HepG2 (cell line): ENCODE results near the gene PTPN5. TPM values are rescaled to one million over a fixed set of nuclear protein-coding genes. Genes with fewer than 3 reads are reported as not detected.

Experiments
- ATAC-seq: fragments of 200-7000 bp; cut with Tn5 transposase; 3 replicates; pipeline ENCODE4 v1.9.1; 2020; ENCODE audit warnings: mild to moderate bottlenecking, moderate library complexity
- BruUV-seq: library from RNA; stranded (reverse); fragments of 400-500 nt; replicated peaks from 2 replicates; lab custom pipeline; 2021; lab: Mats Ljungman, UMichigan
- CTCF ChIA-PET: fragments of 300-600 bp; formaldehyde crosslinking; extraction: SDS; loops from one replicate; lab custom pipeline; 2021; ENCODE audit warnings: low total read pairs, inconsistent platforms, low intra/inter-chr PET ratio; lab: Yijun Ruan, JAX
- POLR2A ChIA-PET: fragments of 350-600 bp; sonication (Branson Sonifier 250); formaldehyde crosslinking; loops from one replicate; lab custom pipeline; 2020; ENCODE audit warnings: antibody characterized with exemption, inconsistent platforms; lab: Yijun Ruan, JAX
- DNase-seq: peaks from one replicate; pipeline ENCODE4 v3.0.0-alpha.2; 2015; ENCODE audit warnings: low spot score
- FAIRE-seq: peaks from 3 replicates; lab custom pipeline; 2011; peaks lifted over from hg19 to GRCh38; lab: Jason Lieb, UNC
- H2AFZ ChIP-seq: one replicate; pipeline ENCODE4 v1.6.1; 2011; ENCODE audit warnings: low read length, inconsistent platforms
- H3K27ac ChIP-seq: fragments of 300-600 bp; 3 replicates; pipeline ENCODE4 v1.8.0; 2011; ENCODE audit warnings: mixed run types, mild to moderate bottlenecking, mixed read lengths, low read length, inconsistent platforms; ENCODE audit not compliant: insufficient read depth; ENCODE audit errors: extremely low read length
- H3K27me3 ChIP-seq, 2 experiments: fragments of 200-600 bp in 1 of 2; 2 replicates in 1 of 2; 3 replicates in 1 of 2; pipeline versions ENCODE4 v1.6.0 to v1.8.0; 2011; ENCODE audit warnings: low read length in 2 of 2, mild to moderate bottlenecking in 2 of 2, moderate library complexity in 2 of 2, inconsistent platforms in 1 of 2; ENCODE audit not compliant: insufficient read depth in 2 of 2, control insufficient read depth in 1 of 2
- H3K36me3 ChIP-seq, 2 experiments: fragments of 200-600 bp in 1 of 2; replicated peaks in 1 of 2; 2 replicates in 1 of 2; 3 replicates in 1 of 2; pipeline versions ENCODE4 v1.5.1 to v1.8.0; 2011; ENCODE audit warnings: low read length in 2 of 2, inconsistent platforms in 1 of 2; ENCODE audit not compliant: insufficient read depth in 2 of 2, control insufficient read depth in 1 of 2
- H3K4me1 ChIP-seq: 2 replicates; pipeline ENCODE4 v1.5.1; 2012; ENCODE audit warnings: low read length, inconsistent platforms; ENCODE audit not compliant: insufficient read depth
- H3K4me2 ChIP-seq: 2 replicates; pipeline ENCODE4 v1.6.0; 2011; ENCODE audit warnings: low read depth, low read length, inconsistent platforms
- H3K4me3 ChIP-seq, 3 experiments: fragments of 200-600 bp in 1 of 3; sonication (generic), shearing (Covaris generic) in 1 of 3; replicated peaks in 1 of 3; 2 replicates each; pipeline ENCODE4 v1.5.1; 2011 to 2016; ENCODE audit warnings: low read length in 3 of 3, inconsistent platforms in 2 of 3, low read depth in 2 of 3, mild to moderate bottlenecking in 2 of 3, control low read depth in 1 of 3, mixed read lengths in 1 of 3; ENCODE audit not compliant: insufficient read depth in 1 of 3
- H3K79me2 ChIP-seq: one replicate; pipeline ENCODE4 v1.6.1; 2011; ENCODE audit warnings: low read length, inconsistent platforms; ENCODE audit not compliant: insufficient read depth
- H3K9ac ChIP-seq: 2 replicates; pipeline ENCODE4 v1.6.0; 2011; ENCODE audit warnings: mild to moderate bottlenecking, low read depth, low read length, inconsistent platforms; ENCODE audit not compliant: insufficient read depth
- H3K9me3 ChIP-seq: 2 replicates; pipeline ENCODE4 v1.5.1; 2012; ENCODE audit warnings: mild to moderate bottlenecking, low read length
- H4K20me1 ChIP-seq: 2 replicates; pipeline ENCODE4 v1.6.0; 2011; ENCODE audit warnings: inconsistent platforms, mild to moderate bottlenecking, low read length, moderate library complexity; ENCODE audit not compliant: insufficient read depth
- ATRX ChIP-seq: sonication (generic); formaldehyde crosslinking; IDR thresholded peaks from 2 replicates; pipeline ENCODE4 v1.4.0; 2020; ENCODE audit warnings: missing genetic modification reagents, borderline replicate concordance
- CBX2 ChIP-seq, 2 experiments: fragments of 200-600 bp in 1 of 2; sonication (generic); formaldehyde crosslinking in 1 of 2; IDR thresholded peaks; 2 replicates each; pipeline versions ENCODE4 v1.7.0 to v1.8.1; 2018 to 2022; ENCODE audit warnings: low read depth in 2 of 2, low read length in 1 of 2, mild to moderate bottlenecking in 1 of 2, missing genetic modification reagents in 1 of 2
- CHCHD3 ChIP-seq: sonication (generic); formaldehyde crosslinking; IDR thresholded peaks from 2 replicates; pipeline ENCODE4 v1.8.0; 2022; ENCODE audit warnings: mild to moderate bottlenecking, missing genetic modification reagents, moderate library complexity
- DPF2 ChIP-seq: sonication (generic); formaldehyde crosslinking; IDR thresholded peaks from 2 replicates; pipeline ENCODE4 v1.4.0; 2020; ENCODE audit warnings: mild to moderate bottlenecking, low read depth, missing genetic modification reagents, borderline replicate concordance
- IRF2 ChIP-seq: IDR thresholded peaks from 2 replicates; pipeline ENCODE4 v1.6.1; 2018; ENCODE audit warnings: missing genetic modification reagents, missing compliant biosample characterization
- KDM1A ChIP-seq: IDR thresholded peaks from 2 replicates; pipeline ENCODE4 v1.6.1; 2016; ENCODE audit warnings: missing compliant biosample characterization
- NCOR1 ChIP-seq: fragments of 200-600 bp; sonication (generic); IDR thresholded peaks from 2 replicates; pipeline ENCODE4 v1.7.0; 2017; ENCODE audit warnings: antibody characterized with exemption, low read length, borderline replicate concordance
- NFE2L1 ChIP-seq: sonication (generic); formaldehyde crosslinking; IDR thresholded peaks from 2 replicates; pipeline ENCODE4 v1.4.0; 2020; ENCODE audit warnings: missing genetic modification reagents, mild to moderate bottlenecking, borderline replicate concordance
- ZBTB3 ChIP-seq: sonication (generic); formaldehyde crosslinking; IDR thresholded peaks from 2 replicates; pipeline ENCODE4 v1.4.0; 2020; ENCODE audit warnings: low read depth, mild to moderate bottlenecking, moderate library complexity, missing genetic modification reagents, borderline replicate concordance
- WGBS: methylation state at CpG from one replicate; pipeline ENCODE4 v1.1.6; 2017; ENCODE audit warnings: low lambda C conversion rate; 5-methylcytosine and 5-hydroxymethylcytosine counted together
- in situ Hi-C: cut with HindIII; loops from 2 replicates; pipeline ENCODE4 v1.10.0; 2017; ENCODE audit warnings: low pct_unique_long_range_greater_than_20kb; ENCODE audit not compliant: extremely low pct_ligation_motif_present
- intact Hi-C: fragments of 100-400 bp; cut with micrococcal nuclease; formaldehyde crosslinking; loops from one replicate; pipeline ENCODE4 v1.10.0; 2022; ENCODE audit not compliant: unreplicated experiment
- polyA plus RNA-seq, 8 experiments: library from polyadenylated mRNA; depleted of rRNA in 3 of 8; stranded (reverse) in 7 of 8; unstranded in 1 of 8; fragments of >200 nt; fragmentation: Illumina TruSeq in 4 of 8; extraction: Trizol in 4 of 8; gene quantifications; 2 replicates each; pipeline versions ENCODE4 v1.2.1 to v1.2.3, GENCODE V29; 2011 to 2016; ENCODE audit warnings: low read depth in 4 of 8, missing spikeins in 1 of 8, mixed read lengths in 1 of 8; ENCODE audit not compliant: insufficient read depth in 1 of 8
- total RNA-seq, 5 experiments: library from RNA; depleted of rRNA; stranded (reverse); fragments of >200 nt; fragmentation: Illumina TruSeq; extraction: Trizol; gene quantifications; 2 replicates each; pipeline ENCODE4 v1.2.3, GENCODE V29; 2016; ENCODE audit warnings: low read depth in 1 of 5
- TF ChIP-seq, protein P1 (sequence below): sonication (generic); formaldehyde crosslinking; IDR thresholded peaks from 2 replicates; pipeline ENCODE4 v1.4.0; 2020; ENCODE audit warnings: missing genetic modification reagents, borderline replicate concordance
- TF ChIP-seq, protein P2 (sequence below): sonication (generic); formaldehyde crosslinking; IDR thresholded peaks from 2 replicates; pipeline ENCODE4 v1.5.0; 2020; ENCODE audit warnings: mild to moderate bottlenecking, missing genetic modification reagents, moderate library complexity
- TF ChIP-seq, protein P3 (sequence below): IDR thresholded peaks from 2 replicates; pipeline ENCODE4 v1.6.1; 2016; ENCODE audit warnings: low read depth, control low read depth

The PTPN5 gene
- total and polyA plus RNA-seq, 2 of the 13 experiments (the other 11 are each of a cell fraction or from before 2014, with no cell fraction given): not detected

DNA sequence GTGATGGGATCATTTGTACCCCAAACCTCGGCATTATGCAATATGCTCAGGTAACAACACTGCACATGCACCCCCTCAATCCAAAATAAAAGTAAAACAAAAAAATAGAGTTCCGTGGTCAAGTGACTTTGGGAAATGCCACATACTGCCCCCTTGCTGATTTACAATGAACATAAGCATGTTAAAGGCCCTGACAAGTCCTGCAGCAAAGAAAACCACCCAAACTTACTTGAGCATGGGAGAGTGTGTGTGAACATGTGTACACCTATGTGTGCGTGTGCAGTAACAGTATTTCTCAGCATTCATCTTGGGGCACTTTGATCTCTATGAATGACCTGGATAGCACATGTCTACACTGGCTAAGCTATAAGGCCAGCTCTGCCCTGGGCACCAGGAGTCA, 49.8 kb downstream of the PTPN5 start:
- no peak for ATAC-seq
- CTCF ChIA-PET: no interaction called here
- intact Hi-C loops (no loop called here), in situ Hi-C loops (no loop called here)
- 6% methylated on average over 3 of the region's 3 CpGs for WGBS
- no peak overlapping the region for H3K4me3 ChIP-seq
- no peaks in the 10 kb centered on the region for H3K9me3 ChIP-seq
- TF ChIP-seq, protein P1, sequence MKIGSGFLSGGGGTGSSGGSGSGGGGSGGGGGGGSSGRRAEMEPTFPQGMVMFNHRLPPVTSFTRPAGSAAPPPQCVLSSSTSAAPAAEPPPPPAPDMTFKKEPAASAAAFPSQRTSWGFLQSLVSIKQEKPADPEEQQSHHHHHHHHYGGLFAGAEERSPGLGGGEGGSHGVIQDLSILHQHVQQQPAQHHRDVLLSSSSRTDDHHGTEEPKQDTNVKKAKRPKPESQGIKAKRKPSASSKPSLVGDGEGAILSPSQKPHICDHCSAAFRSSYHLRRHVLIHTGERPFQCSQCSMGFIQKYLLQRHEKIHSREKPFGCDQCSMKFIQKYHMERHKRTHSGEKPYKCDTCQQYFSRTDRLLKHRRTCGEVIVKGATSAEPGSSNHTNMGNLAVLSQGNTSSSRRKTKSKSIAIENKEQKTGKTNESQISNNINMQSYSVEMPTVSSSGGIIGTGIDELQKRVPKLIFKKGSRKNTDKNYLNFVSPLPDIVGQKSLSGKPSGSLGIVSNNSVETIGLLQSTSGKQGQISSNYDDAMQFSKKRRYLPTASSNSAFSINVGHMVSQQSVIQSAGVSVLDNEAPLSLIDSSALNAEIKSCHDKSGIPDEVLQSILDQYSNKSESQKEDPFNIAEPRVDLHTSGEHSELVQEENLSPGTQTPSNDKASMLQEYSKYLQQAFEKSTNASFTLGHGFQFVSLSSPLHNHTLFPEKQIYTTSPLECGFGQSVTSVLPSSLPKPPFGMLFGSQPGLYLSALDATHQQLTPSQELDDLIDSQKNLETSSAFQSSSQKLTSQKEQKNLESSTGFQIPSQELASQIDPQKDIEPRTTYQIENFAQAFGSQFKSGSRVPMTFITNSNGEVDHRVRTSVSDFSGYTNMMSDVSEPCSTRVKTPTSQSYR: no peak
- TF ChIP-seq, protein P2, sequence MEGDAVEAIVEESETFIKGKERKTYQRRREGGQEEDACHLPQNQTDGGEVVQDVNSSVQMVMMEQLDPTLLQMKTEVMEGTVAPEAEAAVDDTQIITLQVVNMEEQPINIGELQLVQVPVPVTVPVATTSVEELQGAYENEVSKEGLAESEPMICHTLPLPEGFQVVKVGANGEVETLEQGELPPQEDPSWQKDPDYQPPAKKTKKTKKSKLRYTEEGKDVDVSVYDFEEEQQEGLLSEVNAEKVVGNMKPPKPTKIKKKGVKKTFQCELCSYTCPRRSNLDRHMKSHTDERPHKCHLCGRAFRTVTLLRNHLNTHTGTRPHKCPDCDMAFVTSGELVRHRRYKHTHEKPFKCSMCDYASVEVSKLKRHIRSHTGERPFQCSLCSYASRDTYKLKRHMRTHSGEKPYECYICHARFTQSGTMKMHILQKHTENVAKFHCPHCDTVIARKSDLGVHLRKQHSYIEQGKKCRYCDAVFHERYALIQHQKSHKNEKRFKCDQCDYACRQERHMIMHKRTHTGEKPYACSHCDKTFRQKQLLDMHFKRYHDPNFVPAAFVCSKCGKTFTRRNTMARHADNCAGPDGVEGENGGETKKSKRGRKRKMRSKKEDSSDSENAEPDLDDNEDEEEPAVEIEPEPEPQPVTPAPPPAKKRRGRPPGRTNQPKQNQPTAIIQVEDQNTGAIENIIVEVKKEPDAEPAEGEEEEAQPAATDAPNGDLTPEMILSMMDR (CRISPR knock-in tag): 0 out of 2 replicates have a peak, but pooled peaks have one; percentile 6
- no peaks in the 10 kb centered on the region for H3K79me2 ChIP-seq
- H3K36me3 ChIP-seq: no peaks in the 10 kb centered on the region
- H3K4me1 ChIP-seq: no peaks in the 10 kb centered on the region
- H3K4me2 ChIP-seq: no peak overlapping the region
- POLR2A ChIA-PET: no interaction called here
- BruUV-seq: no TSS peak
- no peak overlapping the region for H3K27ac ChIP-seq
- H4K20me1 ChIP-seq: no peaks in the 10 kb centered on the region
- FAIRE-seq: no peak
- H2AFZ ChIP-seq: no peak overlapping the region
- no peak overlapping the region for H3K9ac ChIP-seq
- DNase-seq: no peak
- H3K27me3 ChIP-seq: peaks cover 9 to 60% of the 10 kb centered on the region in 2 experiments; a peak in 4 of 5 replicates

DNA sequence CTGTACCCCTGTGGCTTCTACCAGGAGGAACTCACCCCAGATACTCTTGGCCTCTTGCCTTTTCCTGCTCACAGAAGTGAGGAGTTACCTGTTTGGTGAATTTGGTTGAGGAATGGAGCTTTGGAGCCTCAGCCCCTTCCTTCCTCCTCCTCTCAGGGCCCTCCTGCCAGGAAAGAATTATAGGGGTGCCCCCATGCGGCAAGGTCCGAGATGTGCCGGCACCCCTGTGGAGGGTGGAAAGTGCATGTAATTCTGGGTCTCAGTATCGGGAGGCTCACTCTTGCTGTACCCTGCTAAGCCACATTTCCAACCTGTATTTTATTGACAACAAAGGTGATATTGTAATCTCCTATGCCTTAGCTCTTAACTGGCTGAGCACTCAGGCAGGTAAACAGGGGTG, 51.9 kb downstream of the PTPN5 start:
- no peaks in the 10 kb centered on the region for H3K79me2 ChIP-seq
- ChIA-PET POLR2A (no interaction called here), CTCF (no interaction called here)
- no peaks in the 10 kb centered on the region for H3K4me1 ChIP-seq
- 5% methylated on average over 3 of the region's 4 CpGs for WGBS
- FAIRE-seq (no peak), ATAC-seq (peak; percentile 27; the same call in 2 of the 3 replicates), DNase-seq (no peak)
- no peak overlapping the region for H3K27ac ChIP-seq
- no peak overlapping the region for H2AFZ ChIP-seq
- no peaks in the 10 kb centered on the region for H3K9me3 ChIP-seq
- in situ Hi-C loops: loop anchor here (10.0 kb wide), 2 partner anchors 195 to 625 kb away; no protein-coding TSS in a partner anchor
- no TSS peak for BruUV-seq
- H3K36me3 ChIP-seq: no peaks in the 10 kb centered on the region
- no peak overlapping the region for H3K9ac ChIP-seq
- no peak overlapping the region for H3K4me2 ChIP-seq
- no peaks in the 10 kb centered on the region for H4K20me1 ChIP-seq
- intact Hi-C loops: no loop called here
- H3K4me3 ChIP-seq: no peak overlapping the region
- H3K27me3 ChIP-seq: peaks cover 9 to 68% of the 10 kb centered on the region in 2 experiments; a peak in 4 of 5 replicates
- TF ChIP-seq CHCHD3 (CRISPR knock-in tag) (no peak), ATRX (CRISPR knock-in tag) (no peak), IRF2 (CRISPR knock-in tag) (no peak), DPF2 (CRISPR knock-in tag) (no peak), KDM1A (no peak), CBX2 (IDR thresholded peaks at IDR 0.05; ENCODE audit: low read depth, low read length) (no peak), CBX2 (CRISPR knock-in tag; IDR thresholded peaks at IDR 0.05; ENCODE audit: low read depth) (no peak), NFE2L1 (CRISPR knock-in tag) (no peak), ZBTB3 (CRISPR knock-in tag) (no peak), NCOR1 (no peak)
- TF ChIP-seq, protein P3, sequence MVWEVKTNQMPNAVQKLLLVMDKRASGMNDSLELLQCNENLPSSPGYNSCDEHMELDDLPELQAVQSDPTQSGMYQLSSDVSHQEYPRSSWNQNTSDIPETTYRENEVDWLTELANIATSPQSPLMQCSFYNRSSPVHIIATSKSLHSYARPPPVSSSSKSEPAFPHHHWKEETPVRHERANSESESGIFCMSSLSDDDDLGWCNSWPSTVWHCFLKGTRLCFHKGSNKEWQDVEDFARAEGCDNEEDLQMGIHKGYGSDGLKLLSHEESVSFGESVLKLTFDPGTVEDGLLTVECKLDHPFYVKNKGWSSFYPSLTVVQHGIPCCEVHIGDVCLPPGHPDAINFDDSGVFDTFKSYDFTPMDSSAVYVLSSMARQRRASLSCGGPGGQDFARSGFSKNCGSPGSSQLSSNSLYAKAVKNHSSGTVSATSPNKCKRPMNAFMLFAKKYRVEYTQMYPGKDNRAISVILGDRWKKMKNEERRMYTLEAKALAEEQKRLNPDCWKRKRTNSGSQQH: no peak
